GM12873 (cell line): Measurements from ENCODE around the gene ATP8A2.

Experiments
- TF ChIP-seq, protein P1 (sequence below): IDR thresholded peaks from 2 replicates; pipeline ENCODE4 v1.5.1; 2012; ENCODE audit warnings: low read depth, mild to moderate bottlenecking, moderate library complexity, low read length, control low read depth; ENCODE audit not compliant: insufficient read depth; ENCODE audit errors: missing control alignments

ATP8A2 gene

GRCh38 chr13:25579221-25579620 lies 207.4 kb downstream of the ATP8A2 start:
- TF ChIP-seq, protein P1, sequence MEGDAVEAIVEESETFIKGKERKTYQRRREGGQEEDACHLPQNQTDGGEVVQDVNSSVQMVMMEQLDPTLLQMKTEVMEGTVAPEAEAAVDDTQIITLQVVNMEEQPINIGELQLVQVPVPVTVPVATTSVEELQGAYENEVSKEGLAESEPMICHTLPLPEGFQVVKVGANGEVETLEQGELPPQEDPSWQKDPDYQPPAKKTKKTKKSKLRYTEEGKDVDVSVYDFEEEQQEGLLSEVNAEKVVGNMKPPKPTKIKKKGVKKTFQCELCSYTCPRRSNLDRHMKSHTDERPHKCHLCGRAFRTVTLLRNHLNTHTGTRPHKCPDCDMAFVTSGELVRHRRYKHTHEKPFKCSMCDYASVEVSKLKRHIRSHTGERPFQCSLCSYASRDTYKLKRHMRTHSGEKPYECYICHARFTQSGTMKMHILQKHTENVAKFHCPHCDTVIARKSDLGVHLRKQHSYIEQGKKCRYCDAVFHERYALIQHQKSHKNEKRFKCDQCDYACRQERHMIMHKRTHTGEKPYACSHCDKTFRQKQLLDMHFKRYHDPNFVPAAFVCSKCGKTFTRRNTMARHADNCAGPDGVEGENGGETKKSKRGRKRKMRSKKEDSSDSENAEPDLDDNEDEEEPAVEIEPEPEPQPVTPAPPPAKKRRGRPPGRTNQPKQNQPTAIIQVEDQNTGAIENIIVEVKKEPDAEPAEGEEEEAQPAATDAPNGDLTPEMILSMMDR, result no peak

GRCh38 chr13:25581351-25581750 lies 209.6 kb downstream of the ATP8A2 start:
- TF ChIP-seq, protein P1, result no peak

DNA sequence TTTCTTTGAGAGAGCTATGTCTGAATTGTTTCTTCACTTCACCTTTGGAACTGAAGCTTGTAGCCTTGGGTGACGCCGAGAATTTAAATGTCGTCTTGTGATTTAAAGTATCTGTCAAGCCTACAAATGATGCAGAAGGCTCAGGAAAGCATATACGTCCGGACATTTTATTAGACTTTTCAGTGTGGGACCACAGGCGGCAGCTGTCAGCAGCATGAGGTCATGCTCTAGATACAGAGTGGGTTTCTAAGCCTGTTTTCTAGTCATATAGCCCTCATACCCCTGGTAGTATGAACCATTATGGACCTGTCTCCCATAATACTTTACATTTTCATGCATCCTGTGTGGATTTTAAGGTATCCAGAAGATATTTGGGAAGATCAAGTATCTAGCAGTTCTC lies 212.3 kb downstream of the ATP8A2 start:
- TF ChIP-seq, protein P1, result no peak

DNA sequence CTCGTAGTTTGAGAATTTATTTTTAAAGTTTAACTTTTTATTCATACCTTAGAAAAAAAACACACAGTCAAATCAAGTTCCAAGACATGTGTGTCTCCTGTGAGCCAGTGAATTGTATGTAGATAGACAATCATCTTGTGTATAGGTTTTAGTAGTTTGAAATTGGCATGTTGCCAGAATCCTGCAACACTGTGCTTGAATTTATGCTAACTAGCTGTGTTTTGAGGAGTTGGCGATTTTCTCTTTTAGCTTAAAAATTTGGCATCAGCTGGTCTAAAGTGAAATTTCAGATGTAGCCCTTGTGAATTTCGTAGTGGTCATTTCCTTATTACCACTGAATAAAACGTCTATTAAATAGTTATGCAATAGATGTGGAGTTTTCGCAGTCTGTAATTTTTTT lies 213.2 kb downstream of the ATP8A2 start:
- TF ChIP-seq, protein P1, result no peak

DNA sequence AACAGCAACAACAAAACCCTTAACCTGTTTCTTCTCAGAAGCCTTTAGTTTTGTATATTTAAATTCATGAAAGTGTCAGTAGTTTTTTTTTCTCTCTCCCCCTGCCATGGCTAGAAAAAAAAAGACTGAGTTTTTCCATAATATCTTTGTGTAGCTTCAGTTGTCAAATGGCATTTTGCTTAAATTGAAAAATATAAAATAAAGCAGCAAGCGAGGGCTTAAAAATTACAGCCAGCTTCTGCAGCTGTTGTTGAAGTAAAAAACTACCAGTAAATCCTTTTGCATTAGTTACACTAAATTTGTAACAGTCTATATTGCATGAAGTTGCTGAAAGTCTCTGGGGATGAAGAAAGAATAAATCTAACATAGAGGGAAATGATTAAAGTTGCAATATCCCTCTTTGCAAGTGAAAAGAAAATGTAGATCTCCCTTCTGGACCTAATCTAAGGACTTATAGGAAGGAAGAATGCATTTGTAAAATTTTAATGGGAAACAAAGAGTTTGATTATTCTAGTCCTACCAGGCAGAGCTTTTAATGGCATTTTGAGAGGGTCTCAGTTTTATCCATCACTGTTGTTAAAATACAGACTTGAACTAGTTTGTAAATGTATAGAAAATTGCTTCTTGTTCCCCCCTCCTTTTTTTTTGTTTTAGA lies 215.7 kb downstream of the ATP8A2 start:
- TF ChIP-seq, protein P1, result no peak

DNA sequence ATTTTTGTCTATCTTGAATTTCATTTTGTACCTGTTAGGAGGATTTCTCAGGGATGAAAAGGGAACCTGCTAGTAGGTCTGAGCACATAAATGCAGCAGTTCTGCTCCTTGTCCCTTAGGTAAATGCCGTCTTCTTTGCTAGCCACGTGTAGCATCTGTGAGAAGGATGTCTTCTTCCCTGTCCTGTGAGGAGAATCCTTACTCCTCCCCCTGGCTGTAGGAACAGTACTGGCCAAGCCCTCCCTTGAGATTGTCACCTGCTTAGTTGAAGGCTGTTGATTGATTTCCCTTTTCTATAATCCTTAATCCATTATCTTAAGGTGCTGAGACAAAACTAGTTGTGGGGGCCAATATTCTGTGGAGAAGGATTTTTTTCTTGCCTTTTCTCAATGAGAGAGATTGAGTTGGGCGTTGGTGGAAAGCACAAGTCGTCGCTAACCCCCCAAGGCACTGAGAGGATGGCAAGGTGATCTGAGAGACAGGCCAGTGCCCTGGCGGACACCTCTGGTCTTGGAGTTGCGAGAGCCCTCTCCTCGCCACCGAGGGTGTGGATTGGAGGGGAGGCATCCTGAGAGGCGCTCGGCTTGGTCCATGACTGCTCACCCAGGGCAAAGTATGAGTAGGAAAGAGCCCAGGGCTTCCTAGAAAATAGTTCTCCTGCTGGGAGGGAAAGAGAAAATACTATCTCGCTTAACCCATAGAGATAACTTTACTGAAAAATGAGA lies 216.7 kb downstream of the ATP8A2 start:
- TF ChIP-seq, protein P1, result no peak

GRCh38 chr13:25598421-25598820 lies 226.6 kb downstream of the ATP8A2 start:
- TF ChIP-seq, protein P1, result no peak
